ENCODE results near the gene ZG16. TPM values are rescaled to one million over a fixed set of nuclear protein-coding genes. Genes with fewer than 3 reads are reported as not detected.

Gene ZG16
- total RNA-seq, 2 experiments from 2014 or later = not detected

DNA sequence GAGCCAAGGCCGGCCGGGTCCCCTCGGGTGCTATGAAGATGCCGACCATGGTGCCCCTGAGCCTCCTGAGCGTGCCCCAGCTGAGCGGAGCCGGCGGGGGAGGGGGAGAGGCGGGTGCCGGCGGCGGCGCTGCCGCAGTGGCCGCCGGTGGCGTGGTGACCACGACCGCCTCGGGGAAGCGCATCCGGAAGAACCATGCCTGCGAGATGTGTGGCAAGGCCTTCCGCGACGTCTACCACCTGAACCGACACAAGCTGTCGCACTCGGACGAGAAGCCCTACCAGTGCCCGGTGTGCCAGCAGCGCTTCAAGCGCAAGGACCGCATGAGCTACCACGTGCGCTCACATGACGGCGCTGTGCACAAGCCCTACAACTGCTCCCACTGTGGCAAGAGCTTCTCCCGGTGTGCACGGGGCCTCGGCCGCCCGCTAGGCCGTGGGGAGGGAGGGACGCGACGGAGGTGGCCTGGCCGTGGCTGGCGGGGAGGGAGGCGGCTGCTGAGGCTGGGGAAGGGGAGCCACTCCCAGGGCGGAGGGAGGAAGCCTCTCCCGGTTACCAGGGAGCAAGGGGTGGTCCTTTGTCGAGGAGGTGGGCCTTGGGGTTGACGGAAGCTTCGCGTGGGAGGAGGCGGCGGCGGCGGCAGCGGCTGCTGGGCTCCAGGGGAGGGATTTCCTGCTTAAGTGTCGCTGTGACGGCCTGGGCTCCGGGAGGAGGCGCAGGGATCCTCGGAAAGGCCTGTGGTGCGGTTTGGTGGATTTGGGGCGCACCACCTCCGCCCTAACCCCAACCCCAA, 29.6 kb downstream of the ZG16 start:
- TF ChIP-seq, protein P1, sequence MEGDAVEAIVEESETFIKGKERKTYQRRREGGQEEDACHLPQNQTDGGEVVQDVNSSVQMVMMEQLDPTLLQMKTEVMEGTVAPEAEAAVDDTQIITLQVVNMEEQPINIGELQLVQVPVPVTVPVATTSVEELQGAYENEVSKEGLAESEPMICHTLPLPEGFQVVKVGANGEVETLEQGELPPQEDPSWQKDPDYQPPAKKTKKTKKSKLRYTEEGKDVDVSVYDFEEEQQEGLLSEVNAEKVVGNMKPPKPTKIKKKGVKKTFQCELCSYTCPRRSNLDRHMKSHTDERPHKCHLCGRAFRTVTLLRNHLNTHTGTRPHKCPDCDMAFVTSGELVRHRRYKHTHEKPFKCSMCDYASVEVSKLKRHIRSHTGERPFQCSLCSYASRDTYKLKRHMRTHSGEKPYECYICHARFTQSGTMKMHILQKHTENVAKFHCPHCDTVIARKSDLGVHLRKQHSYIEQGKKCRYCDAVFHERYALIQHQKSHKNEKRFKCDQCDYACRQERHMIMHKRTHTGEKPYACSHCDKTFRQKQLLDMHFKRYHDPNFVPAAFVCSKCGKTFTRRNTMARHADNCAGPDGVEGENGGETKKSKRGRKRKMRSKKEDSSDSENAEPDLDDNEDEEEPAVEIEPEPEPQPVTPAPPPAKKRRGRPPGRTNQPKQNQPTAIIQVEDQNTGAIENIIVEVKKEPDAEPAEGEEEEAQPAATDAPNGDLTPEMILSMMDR (conservative IDR thresholded peaks at IDR 0.05; ENCODE audit: low read length) = peak; percentile 73
- TF ChIP-seq EZH2phosphoT487 (IDR thresholded peaks at IDR 0.05; ENCODE audit: borderline replicate concordance, low read depth, low read length) = no peak
- POLR2A ChIA-PET = interaction anchor here (0.6 to 2.2 kb wide), 8 partner anchors 11 to 188 kb away, joined by 3 to 6 read pairs (median 3); partner anchors contain the start of genes HIRIP3, KIF22, MVP and TAOK2
- peaks cover 68% of the 10 kb centered on the region for H3K36me3 ChIP-seq (ENCODE audit: insufficient read depth, low read length)
- H3K4me2 ChIP-seq (ENCODE audit: low read length) = peak overlapping the region; percentile 93
- peak overlapping the region; percentile 83 for H3K4me3 ChIP-seq (ENCODE audit: low read depth, low read length, poor library complexity, severe bottlenecking)
- no peaks in the 10 kb centered on the region for H3K9me2 ChIP-seq (ENCODE audit: insufficient read depth, low read length)
- peaks cover 15% of the 10 kb centered on the region; the same call in 1 of the 2 replicates for H3K79me2 ChIP-seq (ENCODE audit: insufficient read depth, low read depth, low read length)
- H3K27ac ChIP-seq (ENCODE audit: low read depth, low read length, poor library complexity, severe bottlenecking) = peak overlapping the region; percentile 88
- no peak overlapping the region for H2AFZ ChIP-seq (ENCODE audit: low read length)
- H3K4me1 ChIP-seq (ENCODE audit: insufficient read depth, low read length, poor library complexity, severe bottlenecking) = peaks cover 64% of the 10 kb centered on the region
- intact Hi-C loops (cut with micrococcal nuclease; ENCODE audit: unreplicated experiment) = loop anchor here (2.0 to 5.0 kb wide), 2 partner anchors 79 to 190 kb away; partner anchors contain the start of genes HIRIP3 and INO80E
- no peaks in the 10 kb centered on the region for H3K9me3 ChIP-seq (ENCODE audit: low read length)
- CTCF ChIA-PET (ENCODE audit: unreplicated experiment) = interaction anchor here (1.1 kb wide), 1 partner anchor 41 kb away, joined by 3 read pairs; no protein-coding TSS in a partner anchor
- DNase-seq (ENCODE audit: low spot score) = peak; percentile 90
- BruUV-seq (replicated peaks) = TSS peak; percentile 49
- H4K20me1 ChIP-seq (ENCODE audit: insufficient read depth, low read length) = peaks cover 18% of the 10 kb centered on the region

DNA sequence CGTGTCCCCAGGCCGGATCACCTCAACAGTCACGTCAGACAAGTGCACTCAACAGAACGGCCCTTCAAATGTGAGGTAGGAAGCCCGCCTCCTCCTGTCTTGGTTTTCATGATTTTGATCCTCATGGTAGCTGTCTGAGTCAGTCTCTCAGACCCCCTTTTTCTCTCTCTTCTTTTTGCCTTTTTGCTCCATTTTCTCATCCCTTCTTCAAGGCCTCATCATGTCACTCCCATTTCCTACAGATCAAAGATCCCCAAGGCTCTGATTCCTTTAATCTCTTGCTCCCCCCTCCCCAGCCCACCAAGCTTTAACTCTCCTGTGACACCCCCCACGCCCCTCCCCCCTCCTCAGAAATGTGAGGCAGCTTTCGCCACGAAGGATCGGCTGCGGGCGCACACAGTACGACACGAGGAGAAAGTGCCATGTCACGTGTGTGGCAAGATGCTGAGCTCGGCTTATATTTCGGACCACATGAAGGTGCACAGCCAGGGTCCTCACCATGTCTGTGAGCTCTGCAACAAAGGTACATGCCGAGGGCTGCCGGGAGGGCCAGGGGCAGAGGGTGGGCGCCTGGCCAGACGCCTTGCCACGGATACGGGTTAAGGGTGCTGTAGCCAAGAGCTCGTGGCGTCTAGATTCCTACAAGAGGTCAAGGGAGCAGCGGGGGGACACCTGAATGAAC, 30.3 kb downstream of the ZG16 start:
- TF ChIP-seq, protein P1 (conservative IDR thresholded peaks at IDR 0.05; ENCODE audit: low read length) = no peak
- no peak for TF ChIP-seq EZH2phosphoT487 (IDR thresholded peaks at IDR 0.05; ENCODE audit: borderline replicate concordance, low read depth, low read length)
- DNase-seq (ENCODE audit: low spot score) = no peak

More for the DNA sequence above, 30.3 kb downstream of the ZG16 start:
- Histone ChIP-seq H3K79me2 (ENCODE audit: insufficient read depth, low read depth, low read length) (peaks cover 15% of the 10 kb centered on the region; the same call in 1 of the 2 replicates), H3K4me1 (ENCODE audit: insufficient read depth, low read length, poor library complexity, severe bottlenecking) (peaks cover 56% of the 10 kb centered on the region), H3K9me2 (ENCODE audit: insufficient read depth, low read length) (no peaks in the 10 kb centered on the region), H2AFZ (ENCODE audit: low read length) (no peak overlapping the region), H3K4me2 (ENCODE audit: low read length) (peak overlapping the region; percentile 93), H4K20me1 (ENCODE audit: insufficient read depth, low read length) (peaks cover 18% of the 10 kb centered on the region), H3K4me3 (ENCODE audit: low read depth, low read length, poor library complexity, severe bottlenecking) (peak overlapping the region; percentile 83), H3K27ac (ENCODE audit: low read depth, low read length, poor library complexity, severe bottlenecking) (peak overlapping the region; percentile 88), H3K36me3 (ENCODE audit: insufficient read depth, low read length) (peaks cover 61% of the 10 kb centered on the region), H3K9me3 (ENCODE audit: low read length) (no peaks in the 10 kb centered on the region)
- POLR2A ChIA-PET = interaction anchor here (0.6 to 2.2 kb wide), 8 partner anchors 10 to 165 kb away, joined by 3 to 6 read pairs (median 3); partner anchors contain the start of genes KIF22, MVP and TAOK2
- no TSS peak for BruUV-seq (replicated peaks)
- CTCF ChIA-PET (ENCODE audit: unreplicated experiment) = interaction anchor here (1.1 kb wide), 1 partner anchor 40 kb away, joined by 3 read pairs; no protein-coding TSS in a partner anchor
- intact Hi-C loops (cut with micrococcal nuclease; ENCODE audit: unreplicated experiment) = loop anchor here (5.0 kb wide), 1 partner anchor 189 kb away; the partner anchor contains the start of genes HIRIP3 and INO80E
